HG02840 (cell line): Measurements from ENCODE around the gene TMEM106C.

Source experiments
- ATAC-seq: cut with Tn5 transposase; IDR thresholded peaks from one replicate; pipeline ENCODE4 v1.9.1; 2021; ENCODE audit warnings: mild to moderate bottlenecking, moderate library complexity, moderate number of reproducible peaks; ENCODE audit not compliant: unreplicated experiment, low FRiP score

The TMEM106C gene

GRCh38 chr12:47979166-47979565 lies 15.8 kb downstream of the TMEM106C start:
- no peak for ATAC-seq

- ATAC-seq, result no peak
Observed at GRCh38 chr12:47979686-47980085, 16.3 kb downstream of the TMEM106C start.

- no peak for ATAC-seq
Observed at GRCh38 chr12:47980197-47980596, 16.8 kb downstream of the TMEM106C start.

GRCh38 chr12:47980779-47981495 lies 17.5 kb downstream of the TMEM106C start:
- ATAC-seq, result no peak

- ATAC-seq, result no peak
Observed at GRCh38 chr12:47981496-47982260, 18.3 kb downstream of the TMEM106C start.

- ATAC-seq, result no peak
Observed at GRCh38 chr12:47982311-47982710, 18.9 kb downstream of the TMEM106C start.

GRCh38 chr12:47982770-47983169 lies 19.4 kb downstream of the TMEM106C start:
- no peak for ATAC-seq

- ATAC-seq, result no peak
Observed at GRCh38 chr12:47983541-47984115, 20.2 kb downstream of the TMEM106C start.

GRCh38 chr12:47984331-47984801 lies 21.0 kb downstream of the TMEM106C start:
- no peak for ATAC-seq

- no peak for ATAC-seq
Observed at GRCh38 chr12:47985596-47986290, 22.3 kb downstream of the TMEM106C start.

- ATAC-seq, result no peak
Observed at GRCh38 chr12:47986291-47986660, 22.9 kb downstream of the TMEM106C start.

GRCh38 chr12:47986832-47987231 lies 23.4 kb downstream of the TMEM106C start:
- ATAC-seq, result no peak

- no peak for ATAC-seq
Observed at GRCh38 chr12:47987411-47988072, 24.1 kb downstream of the TMEM106C start.

GRCh38 chr12:47988073-47989022 lies 25.0 kb downstream of the TMEM106C start:
- ATAC-seq, result no peak

GRCh38 chr12:47989023-47989417 lies 25.6 kb downstream of the TMEM106C start:
- no peak for ATAC-seq

GRCh38 chr12:47989666-47990065 lies 26.3 kb downstream of the TMEM106C start:
- no peak for ATAC-seq

GRCh38 chr12:47990351-47991105 lies 27.1 kb downstream of the TMEM106C start:
- ATAC-seq, result peak; percentile 86
